Activated CD8-positive, alpha-beta memory T cell treated with anti-CD3 and anti-CD28 coated beads, Interleukin-2, amount 10 ng/mL, durations not matched to agents 7 days and 5 days (primary cell): ENCODE data around the gene PRKCE. TPM values are rescaled to one million over a fixed set of nuclear protein-coding genes. Genes with fewer than 3 reads are reported as not detected.

Experiments used
- ATAC-seq: fragments of 150-1000 bp; cut with Tn5 transposase; one replicate; pipeline ENCODE4 v1.10.0; 2021; ENCODE audit warnings: moderate library complexity
- CTCF ChIA-PET: fragments of 350-600 bp; sonication (Branson Sonifier 250); formaldehyde crosslinking; loops from one replicate; lab custom pipeline; 2021; ENCODE audit warnings: antibody characterized with exemption; lab: Charles Lee
- DNase-seq: peaks from one replicate; pipeline ENCODE4 v3.0.0-alpha.2; 2020
- H3K27ac Mint-ChIP-seq: one replicate; pipeline ENCODE4 v1.8.0; 2021; ENCODE audit warnings: mild to moderate bottlenecking, mixed read lengths
- H3K27me3 Mint-ChIP-seq: one replicate; pipeline ENCODE4 v1.8.0; 2021; ENCODE audit warnings: mixed read lengths
- H3K36me3 Mint-ChIP-seq: one replicate; pipeline ENCODE4 v1.8.0; 2021; ENCODE audit warnings: mild to moderate bottlenecking, mixed read lengths
- H3K4me1 Mint-ChIP-seq: one replicate; pipeline ENCODE4 v1.8.0; 2021; ENCODE audit warnings: mixed read lengths
- H3K4me3 Mint-ChIP-seq: one replicate; pipeline ENCODE4 v1.8.0; 2021; ENCODE audit warnings: mild to moderate bottlenecking, moderate library complexity, mixed read lengths
- H3K9me3 Mint-ChIP-seq: one replicate; pipeline ENCODE4 v1.8.0; 2022; ENCODE audit warnings: low read depth, mixed read lengths
- total RNA-seq, 2 experiments: library from RNA; stranded (reverse); gene quantifications; one replicate each; pipeline ENCODE4 v1.2.3, GENCODE V29; 2021

PRKCE gene
- total RNA-seq, 2 experiments from 2014 or later, result 16.7 to 39.2 TPM

DNA sequence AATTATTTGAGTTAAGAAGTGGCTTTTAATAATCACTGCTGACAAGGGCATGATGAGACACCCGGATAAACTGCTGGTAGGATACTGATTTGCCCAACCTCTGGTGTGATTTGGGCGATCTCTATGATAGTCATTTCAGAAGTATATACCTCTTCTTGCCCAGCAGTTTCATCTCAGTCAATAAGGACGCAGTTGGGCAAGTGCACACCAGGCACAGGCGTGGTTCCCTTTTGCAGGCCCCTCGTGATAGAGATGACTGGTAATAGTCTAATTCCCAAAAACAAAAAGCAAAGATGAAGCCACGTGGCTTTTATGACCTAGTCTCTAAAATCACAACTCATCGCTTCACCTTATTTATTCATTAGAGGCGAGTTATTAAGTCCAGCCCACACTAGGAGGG lies 246.4 kb downstream of the PRKCE start:
- CTCF ChIA-PET, result no interaction called here

DNA sequence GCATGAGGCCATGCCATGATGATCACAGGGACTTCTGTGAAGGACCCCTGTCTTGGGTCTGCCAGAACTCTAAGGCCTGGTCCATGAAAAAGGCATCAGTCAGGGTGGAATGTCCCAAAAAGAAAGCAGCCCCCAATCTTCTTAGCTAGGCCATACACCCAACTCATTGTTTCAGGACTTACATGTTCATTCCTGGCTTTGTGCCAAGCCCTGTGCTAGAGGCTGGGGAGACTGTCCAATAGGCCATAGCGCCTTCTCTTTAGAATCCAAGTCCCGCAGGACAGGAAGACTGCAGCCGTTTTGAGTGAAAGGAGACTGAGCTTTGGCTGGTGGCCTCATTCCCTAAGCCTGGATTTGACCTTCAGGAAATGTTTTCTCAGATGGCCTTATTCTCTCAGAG lies 247.3 kb downstream of the PRKCE start:
- H3K27ac Mint-ChIP-seq, result no peak overlapping the region
- DNase-seq (no peak), ATAC-seq (no peak)
- H3K27me3 Mint-ChIP-seq, result no peaks in the 10 kb centered on the region
- H3K36me3 Mint-ChIP-seq, result peaks cover 7% of the 10 kb centered on the region
- no peaks in the 10 kb centered on the region for H3K9me3 Mint-ChIP-seq
- H3K4me3 Mint-ChIP-seq, result no peak overlapping the region
- H3K4me1 Mint-ChIP-seq, result peaks cover 38% of the 10 kb centered on the region
- CTCF ChIA-PET, result no interaction called here

More for the DNA sequence above, 246.4 kb downstream of the PRKCE start:
- H3K27ac Mint-ChIP-seq, result no peak overlapping the region
- H3K36me3 Mint-ChIP-seq, result peaks cover 7% of the 10 kb centered on the region
- H3K9me3 Mint-ChIP-seq, result no peaks in the 10 kb centered on the region
- H3K27me3 Mint-ChIP-seq, result no peaks in the 10 kb centered on the region
- H3K4me1 Mint-ChIP-seq, result peaks cover 30% of the 10 kb centered on the region
- no peak overlapping the region for H3K4me3 Mint-ChIP-seq
- peak; percentile 20 for ATAC-seq
- no peak for DNase-seq

DNA sequence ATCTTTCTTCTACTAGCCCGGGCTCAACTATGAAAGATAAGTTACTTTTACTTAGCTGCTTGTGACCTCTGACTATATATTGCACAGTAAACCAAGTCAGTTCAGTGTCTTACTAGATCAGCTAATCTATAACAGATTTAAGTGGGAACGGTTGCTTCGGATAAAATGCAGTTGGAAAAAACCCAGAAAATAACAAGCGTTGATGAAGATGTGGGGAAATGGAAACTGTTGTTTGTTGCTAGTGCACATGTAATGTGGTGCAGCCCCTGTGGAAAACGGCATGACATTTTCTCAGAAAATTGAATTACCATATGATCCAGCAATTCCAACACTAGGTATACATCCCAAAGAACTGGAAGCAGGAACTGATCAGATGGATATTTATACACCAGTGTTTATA lies 248.5 kb downstream of the PRKCE start:
- Mint-ChIP-seq H3K27me3 (no peaks in the 10 kb centered on the region), H3K36me3 (peaks cover 7% of the 10 kb centered on the region), H3K4me3 (no peak overlapping the region), H3K9me3 (no peaks in the 10 kb centered on the region), H3K27ac (no peak overlapping the region), H3K4me1 (peaks cover 49% of the 10 kb centered on the region)
- ATAC-seq, result no peak
- no peak for DNase-seq
- CTCF ChIA-PET, result no interaction called here

DNA sequence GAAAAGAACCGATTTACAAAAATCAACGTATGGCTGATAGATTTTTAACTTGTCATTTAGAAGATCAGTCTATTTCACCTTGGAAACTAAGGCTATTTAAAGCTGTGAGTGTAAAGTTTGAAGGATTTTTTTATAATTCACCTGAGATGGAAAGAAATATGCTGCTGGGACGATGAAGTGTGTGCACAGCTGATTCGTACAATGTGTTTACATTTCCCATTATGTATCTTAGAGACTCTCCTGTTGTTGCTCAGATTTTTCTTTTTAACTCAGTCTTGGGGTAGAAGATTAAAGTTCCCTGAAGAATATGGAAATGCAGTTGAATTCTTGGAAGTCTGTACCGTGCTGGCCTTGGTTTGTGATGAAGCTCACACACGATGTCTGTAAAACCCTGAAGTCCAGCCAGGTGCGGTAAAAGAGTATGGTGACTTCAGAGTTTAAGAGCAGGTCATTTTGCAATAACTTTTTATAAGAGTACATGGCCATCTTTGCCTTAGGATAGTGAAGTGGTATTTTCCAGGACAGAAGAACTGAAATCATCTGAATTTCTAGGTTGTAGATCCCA lies 250.1 kb downstream of the PRKCE start:
- no peaks in the 10 kb centered on the region for H3K27me3 Mint-ChIP-seq
- no peak overlapping the region for H3K27ac Mint-ChIP-seq
- CTCF ChIA-PET, result interaction anchor here (1.0 to 1.1 kb wide), 2 partner anchors 13 to 22 kb away, joined by 3 read pairs; no protein-coding TSS in a partner anchor
- H3K9me3 Mint-ChIP-seq, result no peaks in the 10 kb centered on the region
- H3K4me3 Mint-ChIP-seq, result no peak overlapping the region
- DNase-seq (no peak), ATAC-seq (no peak)
- peaks cover 47% of the 10 kb centered on the region for H3K4me1 Mint-ChIP-seq
- H3K36me3 Mint-ChIP-seq, result peaks cover 7% of the 10 kb centered on the region

- CTCF ChIA-PET, result interaction anchor here (1.0 to 1.1 kb wide), 2 partner anchors 14 to 23 kb away, joined by 3 read pairs; no protein-coding TSS in a partner anchor
- ATAC-seq (no peak), DNase-seq (no peak)
- peaks cover 45% of the 10 kb centered on the region for H3K4me1 Mint-ChIP-seq
- H3K4me3 Mint-ChIP-seq, result no peak overlapping the region
- H3K9me3 Mint-ChIP-seq, result no peaks in the 10 kb centered on the region
- H3K36me3 Mint-ChIP-seq, result peaks cover 7% of the 10 kb centered on the region
- H3K27ac Mint-ChIP-seq, result no peak overlapping the region
- H3K27me3 Mint-ChIP-seq, result no peaks in the 10 kb centered on the region
Measured at GRCh38 chr2:45902380-45902779, 250.9 kb downstream of the PRKCE start.

DNA sequence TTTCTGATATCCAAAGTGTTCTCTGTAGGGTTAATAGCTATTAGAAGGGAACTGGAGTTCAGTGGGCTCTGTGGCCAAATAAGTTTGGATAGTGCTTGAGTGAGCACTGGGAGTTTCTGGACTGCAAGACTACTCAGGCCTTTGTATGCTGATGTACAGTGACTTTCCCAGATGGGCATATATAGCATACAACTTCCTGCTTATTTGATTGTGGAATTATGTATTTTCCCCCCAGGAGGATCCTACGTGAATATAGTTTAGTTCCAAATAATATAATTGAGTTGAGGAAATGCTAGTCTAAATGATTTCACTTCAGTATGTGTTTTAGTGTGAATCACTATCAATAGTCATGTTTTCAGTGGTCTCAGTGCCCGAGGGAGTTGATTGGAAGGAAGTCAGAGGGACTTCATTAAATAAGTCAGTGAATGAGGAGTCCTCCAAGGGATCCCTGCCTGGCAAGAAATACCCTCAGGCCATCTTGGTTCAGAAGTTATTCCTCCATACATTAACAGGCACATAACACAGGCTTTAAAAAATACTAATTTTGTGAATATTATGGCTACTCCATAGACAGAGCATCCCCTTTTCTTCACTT lies 251.4 kb downstream of the PRKCE start:
- Mint-ChIP-seq H3K9me3 (no peaks in the 10 kb centered on the region), H3K4me3 (no peak overlapping the region), H3K27ac (peak overlapping the region; percentile 54), H3K36me3 (peaks cover 7% of the 10 kb centered on the region), H3K4me1 (peaks cover 40% of the 10 kb centered on the region), H3K27me3 (no peaks in the 10 kb centered on the region)
- DNase-seq, result no peak
- CTCF ChIA-PET, result interaction anchor here (1.1 kb wide), 1 partner anchor 23 kb away, joined by 3 read pairs; no protein-coding TSS in a partner anchor
- ATAC-seq, result no peak

GRCh38 chr2:45904267-45904945 lies 252.9 kb downstream of the PRKCE start:
- CTCF ChIA-PET, result interaction anchor here (1.5 kb wide), 1 partner anchor 15 kb away, joined by 3 read pairs; no protein-coding TSS in a partner anchor
- H3K27ac Mint-ChIP-seq, result peak overlapping the region; percentile 86
- peaks cover 34% of the 10 kb centered on the region for H3K4me1 Mint-ChIP-seq
- H3K27me3 Mint-ChIP-seq, result no peaks in the 10 kb centered on the region
- peak; percentile 80 for DNase-seq
- H3K9me3 Mint-ChIP-seq, result no peaks in the 10 kb centered on the region
- H3K4me3 Mint-ChIP-seq, result peak overlapping the region; percentile 29
- peak; percentile 88 for ATAC-seq
- peaks cover 7% of the 10 kb centered on the region for H3K36me3 Mint-ChIP-seq

GRCh38 chr2:45904946-45905631 lies 253.6 kb downstream of the PRKCE start:
- ATAC-seq (no peak), DNase-seq (no peak)
- Mint-ChIP-seq H3K36me3 (peaks cover 7% of the 10 kb centered on the region), H3K9me3 (no peaks in the 10 kb centered on the region), H3K27ac (peak overlapping the region; percentile 86), H3K4me1 (peaks cover 36% of the 10 kb centered on the region), H3K4me3 (no peak overlapping the region), H3K27me3 (no peaks in the 10 kb centered on the region)
- CTCF ChIA-PET, result interaction anchor here (1.5 kb wide), 1 partner anchor 15 kb away, joined by 3 read pairs; no protein-coding TSS in a partner anchor

DNA sequence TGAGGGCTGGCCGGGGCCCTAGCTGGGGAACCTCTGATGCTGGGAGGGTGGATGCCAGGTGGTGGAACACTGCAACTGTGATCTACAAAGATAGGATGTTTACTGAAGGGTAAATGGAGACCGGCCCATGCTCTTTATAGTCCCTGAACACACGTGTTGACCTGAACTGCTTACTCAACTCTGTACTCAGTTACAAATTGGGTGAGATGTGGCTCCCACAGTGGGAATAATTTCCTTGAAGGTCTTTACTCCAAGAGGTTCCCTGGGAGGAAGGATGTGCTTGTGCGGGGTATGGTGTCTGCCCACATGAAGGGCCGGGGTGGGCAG lies 254.1 kb downstream of the PRKCE start:
- H3K36me3 Mint-ChIP-seq, result peaks cover 5% of the 10 kb centered on the region
- peak overlapping the region; percentile 30 for H3K27ac Mint-ChIP-seq
- no peaks in the 10 kb centered on the region for H3K9me3 Mint-ChIP-seq
- no peak overlapping the region for H3K4me3 Mint-ChIP-seq
- no peaks in the 10 kb centered on the region for H3K27me3 Mint-ChIP-seq
- CTCF ChIA-PET, result interaction anchor here (1.5 kb wide), 1 partner anchor 16 kb away, joined by 3 read pairs; no protein-coding TSS in a partner anchor
- no peak for DNase-seq
- no peak for ATAC-seq
- H3K4me1 Mint-ChIP-seq, result peaks cover 35% of the 10 kb centered on the region

DNA sequence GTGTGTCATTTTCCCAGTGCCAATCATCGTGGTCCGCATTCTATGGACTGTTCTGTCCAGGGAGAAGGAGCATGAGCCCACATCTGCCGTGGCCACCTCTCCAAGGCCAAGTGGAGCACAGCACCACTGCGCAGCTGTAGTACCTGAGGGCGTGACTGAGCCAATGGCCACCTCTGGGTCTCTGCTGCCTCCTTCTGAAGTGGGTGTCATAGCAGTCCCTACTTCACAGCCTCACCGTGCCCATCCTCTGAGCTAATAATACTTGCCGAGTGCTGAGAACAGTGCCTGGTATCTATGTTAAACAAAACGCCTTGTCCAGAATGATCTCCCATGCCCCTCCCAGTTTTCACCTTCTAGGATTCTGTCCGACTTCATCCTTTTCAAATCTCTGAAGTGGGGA lies 256.1 kb downstream of the PRKCE start:
- H3K4me1 Mint-ChIP-seq, result peaks cover 30% of the 10 kb centered on the region
- CTCF ChIA-PET, result no interaction called here
- no peak overlapping the region for H3K27ac Mint-ChIP-seq
- no peaks in the 10 kb centered on the region for H3K36me3 Mint-ChIP-seq
- H3K4me3 Mint-ChIP-seq, result no peak overlapping the region
- H3K9me3 Mint-ChIP-seq, result no peaks in the 10 kb centered on the region
- no peak for DNase-seq
- no peaks in the 10 kb centered on the region for H3K27me3 Mint-ChIP-seq
- ATAC-seq, result no peak

DNA sequence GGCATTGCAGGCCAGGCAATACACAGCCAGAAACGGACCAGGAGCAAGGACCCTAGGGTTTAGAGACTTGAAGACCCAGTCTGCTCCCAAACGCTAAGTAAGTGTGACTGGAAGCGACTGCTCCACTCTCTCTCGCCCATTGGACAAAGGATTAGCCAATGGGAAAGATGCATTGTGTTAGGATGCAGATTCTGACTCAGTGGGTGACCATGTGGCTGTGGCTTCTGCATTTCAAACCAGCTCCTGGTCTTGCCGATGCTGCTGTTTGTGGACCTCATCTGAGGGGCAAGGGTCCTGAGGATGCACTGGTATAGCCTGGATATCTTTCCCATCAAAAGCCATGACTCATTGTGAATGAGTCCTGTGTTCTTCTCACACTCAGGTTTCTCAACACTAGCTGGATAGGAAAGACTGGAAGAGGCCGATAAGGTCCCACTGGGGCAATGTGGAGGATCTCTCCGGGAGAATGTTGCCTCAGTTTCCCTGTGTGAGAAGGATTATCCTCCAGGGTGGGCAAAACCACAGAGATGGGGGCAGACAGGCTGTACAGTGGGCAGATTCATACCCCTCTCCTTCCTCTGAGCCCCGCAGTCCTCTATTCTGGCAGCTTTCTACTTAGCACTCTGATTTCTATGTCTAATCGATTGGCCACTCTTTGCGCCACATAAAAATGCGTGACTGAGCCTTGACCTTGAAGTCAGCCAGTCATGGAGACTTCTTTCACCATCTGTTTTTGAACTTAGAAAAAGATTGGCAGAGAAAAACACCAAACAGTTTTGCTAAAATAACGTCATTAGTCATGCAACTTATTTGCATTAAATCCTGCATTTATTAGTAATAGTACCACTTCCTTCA lies 257.1 kb downstream of the PRKCE start:
- Mint-ChIP-seq H3K4me3 (no peak overlapping the region), H3K9me3 (no peaks in the 10 kb centered on the region), H3K36me3 (no peaks in the 10 kb centered on the region), H3K27me3 (no peaks in the 10 kb centered on the region), H3K27ac (no peak overlapping the region), H3K4me1 (peaks cover 22% of the 10 kb centered on the region)
- ATAC-seq, result no peak
- DNase-seq, result no peak
- CTCF ChIA-PET, result no interaction called here

DNA sequence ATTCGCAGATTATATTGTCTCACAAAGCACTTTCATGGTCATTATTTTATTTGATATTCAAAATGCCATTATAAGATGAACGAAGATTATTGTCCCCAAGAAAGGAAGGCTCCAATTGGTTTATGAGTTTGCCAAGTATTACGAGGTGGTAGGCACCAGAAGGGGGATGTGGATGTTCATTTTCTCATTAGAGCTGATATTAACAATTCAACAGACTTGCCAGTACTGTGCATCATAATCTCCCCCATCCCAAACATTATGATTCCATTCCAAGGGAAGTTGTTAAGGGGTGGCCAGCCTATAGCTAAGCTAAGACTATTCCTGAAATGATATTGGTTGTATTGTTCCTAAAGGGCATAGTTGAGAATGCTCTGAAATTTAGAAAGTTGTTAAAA lies 257.7 kb downstream of the PRKCE start:
- no peak overlapping the region for H3K4me3 Mint-ChIP-seq
- DNase-seq (no peak), ATAC-seq (no peak)
- H3K36me3 Mint-ChIP-seq, result no peaks in the 10 kb centered on the region
- H3K27me3 Mint-ChIP-seq, result no peaks in the 10 kb centered on the region
- H3K4me1 Mint-ChIP-seq, result peaks cover 16% of the 10 kb centered on the region
- CTCF ChIA-PET, result no interaction called here
- H3K9me3 Mint-ChIP-seq, result no peaks in the 10 kb centered on the region
- no peak overlapping the region for H3K27ac Mint-ChIP-seq
